T-helper 1 cell treated with Interleukin-12 subunit alpha and Interleukin-12 subunit beta and Interleukin-4 antibody, amounts not matched to agents 30 ng/mL and 1 ng/mL, for 36 hours (primary cell): ENCODE data around the gene KIAA1191. TPM values are rescaled to one million over a fixed set of nuclear protein-coding genes. Genes with fewer than 3 reads are reported as not detected.

Experiments used
- intact Hi-C: fragments of 100-400 bp; cut with micrococcal nuclease; formaldehyde crosslinking; loops from one replicate; pipeline ENCODE4 v1.15.1; 2024
- total RNA-seq: library from RNA; stranded (reverse); gene quantifications from 2 replicates; pipeline ENCODE4 v1.2.3, GENCODE V29; 2022

The KIAA1191 gene
- total RNA-seq, 1 donor from 2014 or later, result 55.4 TPM

GRCh38 chr5:176366232-176366894 lies 4.8 kb upstream of the KIAA1191 start:
- intact Hi-C loops, result no loop called here

GRCh38 chr5:176365351-176366231 lies 4.0 kb upstream of the KIAA1191 start, which contains the start of gene ARL10:
Gene ARL10, plus strand, starts transcription at chr5:176365487. Its CDS starts 77 bp downstream, at chr5:176365564.
- intact Hi-C loops, result loop anchor here (1.0 kb wide), 2 partner anchors 23 to 178 kb away; partner anchors contain the start of genes HIGD2A and NOP16

- intact Hi-C loops, result loop anchor here (1.0 to 5.0 kb wide), 5 partner anchors 23 to 1747 kb away; partner anchors contain the start of genes HIGD2A, N4BP3, NOP16 and PRELID1
Measured at GRCh38 chr5:176364765-176365350, 3.3 kb upstream of the KIAA1191 start.

GRCh38 chr5:176362233-176362490 lies 598 bp upstream of the KIAA1191 start:
- intact Hi-C loops, result loop anchor here (5.0 kb wide), 3 partner anchors 125 to 1750 kb away; partner anchors contain the start of genes N4BP3, PRELID1, RAB24 and SIMC1

GRCh38 chr5:176360894-176361436 lies 599 bp downstream of the KIAA1191 start:
- intact Hi-C loops, result loop anchor here (1.0 to 5.0 kb wide), 13 partner anchors 27 to 1751 kb away; partner anchors contain the start of genes CLTB, FAF2, HIGD2A and N4BP3

GRCh38 chr5:176359658-176360057 lies 1.9 kb downstream of the KIAA1191 start:
- intact Hi-C loops, result loop anchor here (2.0 to 5.0 kb wide), 6 partner anchors 122 to 1753 kb away; partner anchors contain the start of genes N4BP3, PRELID1, RAB24 and SIMC1

GRCh38 chr5:176356179-176356566 lies 5.4 kb downstream of the KIAA1191 start:
- intact Hi-C loops, result no loop called here

GRCh38 chr5:176355400-176356178 lies 6.0 kb downstream of the KIAA1191 start:
- intact Hi-C loops, result no loop called here

GRCh38 chr5:176353533-176353932 lies 8.0 kb downstream of the KIAA1191 start:
- intact Hi-C loops, result no loop called here

GRCh38 chr5:176352116-176352878 lies 9.3 kb downstream of the KIAA1191 start:
- intact Hi-C loops, result no loop called here

GRCh38 chr5:176350416-176350815 lies 11.1 kb downstream of the KIAA1191 start:
- intact Hi-C loops, result no loop called here

- intact Hi-C loops, result no loop called here
Measured at GRCh38 chr5:176342766-176343458, 18.7 kb downstream of the KIAA1191 start.

- intact Hi-C loops, result no loop called here
Measured at GRCh38 chr5:176342158-176342483, 19.4 kb downstream of the KIAA1191 start.

- intact Hi-C loops, result no loop called here
Measured at GRCh38 chr5:176341325-176342157, 20.0 kb downstream of the KIAA1191 start.

- intact Hi-C loops, result no loop called here
Measured at GRCh38 chr5:176339304-176339703, 22.3 kb downstream of the KIAA1191 start.

GRCh38 chr5:176337913-176338312 lies 23.7 kb downstream of the KIAA1191 start:
- intact Hi-C loops, result no loop called here

GRCh38 chr5:176334031-176334770 lies 27.4 kb downstream of the KIAA1191 start:
- intact Hi-C loops, result no loop called here

- intact Hi-C loops, result no loop called here
Measured at GRCh38 chr5:176320577-176320976, 41.0 kb downstream of the KIAA1191 start.
